Hepatocyte (in vitro differentiated cells): Measurements from ENCODE around the gene CFAP70.

Experiments
- CTCF ChIP-seq: fragments of 200-600 bp; sonication (generic); IDR thresholded peaks from 2 replicates; pipeline ENCODE4 v1.5.1; 2016; ENCODE audit warnings: antibody characterized with exemption, mild to moderate bottlenecking; ENCODE audit not compliant: poor library complexity
- EZH2 ChIP-seq: fragments of 200-600 bp; sonication (generic); IDR thresholded peaks from 2 replicates; pipeline ENCODE4 v1.6.1; 2016; ENCODE audit warnings: antibody characterized with exemption, mild to moderate bottlenecking, borderline replicate concordance
- EZH2phosphoT487 ChIP-seq: fragments of 200-600 bp; sonication (generic); IDR thresholded peaks from one replicate; pipeline ENCODE4 v1.6.1; 2018; ENCODE audit warnings: antibody characterized with exemption, mild to moderate bottlenecking, low read depth, moderate library complexity; ENCODE audit not compliant: unreplicated experiment, severe bottlenecking

- TF ChIP-seq EZH2phosphoT487 = no peak
- TF ChIP-seq EZH2 = no peak
- TF ChIP-seq CTCF = no peak
Observed at GRCh38 chr10:73252445-73253224, 106.0 kb downstream of the CFAP70 start, which contains the start of gene MRPS16.
